Measurements from ENCODE around the gene RCL1.

The RCL1 gene

DNA sequence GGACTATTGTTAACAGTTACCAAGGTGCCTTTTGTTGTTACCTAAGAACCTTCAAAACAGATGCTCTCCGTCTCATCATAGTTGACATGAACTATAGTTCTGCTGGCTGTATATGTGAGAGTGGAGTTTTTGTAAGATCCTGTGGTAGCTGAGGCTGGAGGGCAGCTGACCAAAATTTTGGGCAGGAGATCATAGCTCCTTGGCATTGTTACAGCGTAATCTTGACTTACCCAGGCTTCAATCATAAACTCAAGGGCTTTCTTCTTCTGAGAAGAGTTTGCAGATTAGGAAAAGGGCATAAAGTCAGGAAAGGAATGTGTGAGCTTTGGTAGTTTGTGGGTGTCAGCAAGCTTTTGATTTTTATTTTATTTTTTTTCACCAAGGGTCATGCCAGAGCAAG, 34.5 kb downstream of the RCL1 start:
- Histone ChIP-seq H3K27ac (peak overlapping the region in 1 of 2 donors; percentile 11), H3K9me3 (no peaks in the 10 kb centered on the region), H3K4me3 (no peak overlapping the region), H3K4me1 (peaks cover 0 to 94% (median 34%) of the 10 kb centered on the region in 4 donors), H3K27me3 (no peaks in the 10 kb centered on the region), H3K36me3 (peaks cover 0 to 9% (median 5%) of the 10 kb centered on the region in 3 donors)
- TF ChIP-seq, protein P1, sequence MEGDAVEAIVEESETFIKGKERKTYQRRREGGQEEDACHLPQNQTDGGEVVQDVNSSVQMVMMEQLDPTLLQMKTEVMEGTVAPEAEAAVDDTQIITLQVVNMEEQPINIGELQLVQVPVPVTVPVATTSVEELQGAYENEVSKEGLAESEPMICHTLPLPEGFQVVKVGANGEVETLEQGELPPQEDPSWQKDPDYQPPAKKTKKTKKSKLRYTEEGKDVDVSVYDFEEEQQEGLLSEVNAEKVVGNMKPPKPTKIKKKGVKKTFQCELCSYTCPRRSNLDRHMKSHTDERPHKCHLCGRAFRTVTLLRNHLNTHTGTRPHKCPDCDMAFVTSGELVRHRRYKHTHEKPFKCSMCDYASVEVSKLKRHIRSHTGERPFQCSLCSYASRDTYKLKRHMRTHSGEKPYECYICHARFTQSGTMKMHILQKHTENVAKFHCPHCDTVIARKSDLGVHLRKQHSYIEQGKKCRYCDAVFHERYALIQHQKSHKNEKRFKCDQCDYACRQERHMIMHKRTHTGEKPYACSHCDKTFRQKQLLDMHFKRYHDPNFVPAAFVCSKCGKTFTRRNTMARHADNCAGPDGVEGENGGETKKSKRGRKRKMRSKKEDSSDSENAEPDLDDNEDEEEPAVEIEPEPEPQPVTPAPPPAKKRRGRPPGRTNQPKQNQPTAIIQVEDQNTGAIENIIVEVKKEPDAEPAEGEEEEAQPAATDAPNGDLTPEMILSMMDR (IDR thresholded peaks at IDR 0.05): no peak
- intact Hi-C loops (cut with DNase I; ENCODE audit: low total_unique reads): no loop called here
- no peak for DNase-seq

DNA sequence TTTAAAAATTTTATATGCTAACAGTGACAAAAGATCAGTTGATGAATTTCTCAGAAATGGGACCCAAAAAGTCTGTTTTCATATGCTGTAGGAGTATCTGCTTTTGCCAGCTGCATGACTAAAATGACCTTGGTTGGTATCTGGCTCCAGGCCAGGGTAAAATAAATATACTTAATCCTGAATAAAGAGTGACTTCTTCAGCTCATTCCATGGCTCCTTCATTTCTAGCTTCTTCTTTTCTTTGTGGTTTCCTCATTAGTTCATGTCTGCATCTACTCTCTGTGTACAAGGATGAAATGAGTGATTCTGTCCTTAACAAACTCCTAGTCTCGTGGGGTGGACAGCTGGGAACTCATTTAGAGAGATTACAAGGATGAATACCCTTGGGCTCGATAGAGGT, 36.0 kb downstream of the RCL1 start:
- peaks cover 0 to 93% (median 35%) of the 10 kb centered on the region in 4 donors for H3K4me1 ChIP-seq
- intact Hi-C loops (cut with DNase I; ENCODE audit: low total_unique reads): no loop called here
- DNase-seq: no peak
- no peaks in the 10 kb centered on the region for H3K27me3 ChIP-seq
- TF ChIP-seq, protein P1 (IDR thresholded peaks at IDR 0.05): no peak
- H3K27ac ChIP-seq: peak overlapping the region; percentile 70 to 82
- peaks cover 0 to 11% (median 10%) of the 10 kb centered on the region in 3 donors for H3K36me3 ChIP-seq
- no peaks in the 10 kb centered on the region for H3K9me3 ChIP-seq
- no peak overlapping the region for H3K4me3 ChIP-seq

DNA sequence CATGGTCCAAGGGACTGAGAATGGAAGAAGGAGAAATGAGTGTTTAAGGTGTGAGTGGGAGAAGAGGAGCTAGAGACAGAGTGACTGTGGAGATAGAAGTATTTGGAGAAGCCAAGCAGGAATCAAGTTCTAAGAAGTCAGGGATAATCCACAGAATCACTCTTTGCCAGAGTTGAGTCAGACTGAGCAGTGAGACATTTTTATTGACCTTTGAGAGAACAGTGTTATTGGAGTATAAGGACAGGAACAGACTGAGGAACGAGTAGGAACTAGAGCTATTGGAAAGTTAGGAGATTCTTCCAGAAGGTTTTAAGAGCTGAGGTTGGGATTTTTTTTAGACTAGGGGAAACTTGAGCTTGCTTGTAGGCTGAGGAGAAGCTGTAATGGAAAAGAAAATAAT, 37.2 kb downstream of the RCL1 start:
- Histone ChIP-seq H3K36me3 (peaks cover 0 to 19% (median 19%) of the 10 kb centered on the region in 3 donors), H3K27ac (peak overlapping the region; percentile 70 to 82), H3K4me3 (no peak overlapping the region), H3K9me3 (no peaks in the 10 kb centered on the region), H3K27me3 (no peaks in the 10 kb centered on the region), H3K4me1 (peaks cover 0 to 99% (median 41%) of the 10 kb centered on the region in 4 donors)
- no peak for DNase-seq
- TF ChIP-seq, protein P1 (IDR thresholded peaks at IDR 0.05): no peak
- intact Hi-C loops (cut with DNase I; ENCODE audit: low total_unique reads): no loop called here

DNA sequence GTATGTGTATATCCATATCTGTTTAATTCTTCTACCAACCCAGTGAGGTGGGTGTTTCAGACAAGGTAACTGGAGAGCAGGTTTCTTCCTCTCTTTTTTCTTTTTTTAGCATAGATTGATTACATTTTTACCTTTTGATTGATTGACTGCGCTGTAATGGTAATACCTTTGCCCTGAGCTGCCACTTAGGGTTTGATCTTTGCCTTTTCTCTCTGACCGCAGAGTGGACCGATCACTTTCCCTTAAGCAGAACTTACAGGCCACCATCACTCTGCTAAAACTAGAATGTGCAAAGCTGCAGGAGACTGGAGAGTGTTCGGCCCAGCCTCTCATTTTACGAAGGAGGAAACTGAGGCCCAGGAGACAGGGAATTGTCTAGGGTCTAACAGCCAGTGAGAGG, 38.0 kb downstream of the RCL1 start:
- peaks cover 0 to 25% (median 19%) of the 10 kb centered on the region in 3 donors for H3K36me3 ChIP-seq
- intact Hi-C loops (cut with DNase I; ENCODE audit: low total_unique reads): no loop called here
- DNase-seq: no peak
- no peaks in the 10 kb centered on the region for H3K9me3 ChIP-seq
- peaks cover 0 to 99% (median 46%) of the 10 kb centered on the region in 4 donors for H3K4me1 ChIP-seq
- H3K4me3 ChIP-seq: no peak overlapping the region
- TF ChIP-seq, protein P1 (IDR thresholded peaks at IDR 0.05): no peak
- no peaks in the 10 kb centered on the region for H3K27me3 ChIP-seq
- H3K27ac ChIP-seq: peak overlapping the region; percentile 70 to 82

DNA sequence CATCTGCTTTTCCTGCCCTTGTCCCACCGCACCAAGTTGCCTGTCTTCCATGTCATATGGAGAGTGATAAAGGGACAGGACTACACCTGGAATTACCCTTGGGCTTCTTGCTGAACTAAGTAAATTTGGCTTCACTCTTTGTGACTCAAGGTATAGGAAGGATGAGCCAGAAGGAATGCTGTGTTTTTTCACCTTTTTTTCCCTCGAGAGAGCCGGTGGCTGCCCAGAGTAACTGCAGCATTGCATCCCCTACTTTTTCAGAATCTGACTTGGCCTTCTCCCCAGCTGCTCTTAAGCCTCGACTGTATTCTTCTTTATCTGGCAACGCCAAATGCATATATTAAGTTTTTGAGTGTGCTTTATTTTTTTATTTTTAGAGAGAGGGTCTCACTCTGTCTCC, 38.4 kb downstream of the RCL1 start:
- Histone ChIP-seq H3K27ac (peak overlapping the region; percentile 70 to 82), H3K9me3 (no peaks in the 10 kb centered on the region), H3K4me1 (peaks cover 0 to 99% (median 50%) of the 10 kb centered on the region in 4 donors), H3K36me3 (peaks cover 0 to 25% (median 19%) of the 10 kb centered on the region in 3 donors), H3K27me3 (no peaks in the 10 kb centered on the region), H3K4me3 (no peak overlapping the region)
- intact Hi-C loops (cut with DNase I; ENCODE audit: low total_unique reads): no loop called here
- DNase-seq: no peak
- TF ChIP-seq, protein P1 (IDR thresholded peaks at IDR 0.05): no peak

DNA sequence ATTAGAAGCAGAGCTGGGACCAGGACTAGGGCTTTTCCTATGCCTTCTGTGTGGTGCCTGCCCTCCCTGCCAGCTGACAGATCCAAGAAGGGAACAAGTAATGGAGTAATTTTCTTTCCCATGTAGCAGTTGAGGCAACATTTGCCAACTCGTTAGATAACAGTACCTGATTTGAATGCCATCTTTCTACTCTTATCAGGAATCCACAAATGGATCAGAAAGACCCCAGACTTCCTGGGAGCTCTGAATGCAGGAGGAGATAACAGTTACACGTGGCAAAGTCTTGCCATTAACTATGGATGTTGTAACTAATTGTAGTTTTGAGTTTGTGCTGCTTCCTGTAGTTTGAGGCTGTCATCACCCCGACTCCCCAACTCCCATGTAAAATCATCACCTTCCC, 39.2 kb downstream of the RCL1 start:
- H3K36me3 ChIP-seq: peaks cover 0 to 20% (median 19%) of the 10 kb centered on the region in 3 donors
- H3K27me3 ChIP-seq: no peaks in the 10 kb centered on the region
- H3K4me1 ChIP-seq: peaks cover 0 to 99% (median 55%) of the 10 kb centered on the region in 4 donors
- no peak for DNase-seq
- H3K4me3 ChIP-seq: no peak overlapping the region
- H3K9me3 ChIP-seq: no peaks in the 10 kb centered on the region
- intact Hi-C loops (cut with DNase I; ENCODE audit: low total_unique reads): no loop called here
- H3K27ac ChIP-seq: peak overlapping the region; percentile 70 to 82
- TF ChIP-seq, protein P1 (IDR thresholded peaks at IDR 0.05): no peak
